Measurements from ENCODE around the gene FAM72C. TPM values are rescaled to one million over a fixed set of nuclear protein-coding genes. Genes with fewer than 3 reads are reported as not detected.
"Not testable (repeated sequence)": the region's sequence is repeated elsewhere in the genome, so short reads cannot be mapped to it uniquely, and the experiment has no call there.

Gene FAM72C
- total RNA-seq: 10 to 100 TPM; 15.3 to 25.5 TPM

DNA sequence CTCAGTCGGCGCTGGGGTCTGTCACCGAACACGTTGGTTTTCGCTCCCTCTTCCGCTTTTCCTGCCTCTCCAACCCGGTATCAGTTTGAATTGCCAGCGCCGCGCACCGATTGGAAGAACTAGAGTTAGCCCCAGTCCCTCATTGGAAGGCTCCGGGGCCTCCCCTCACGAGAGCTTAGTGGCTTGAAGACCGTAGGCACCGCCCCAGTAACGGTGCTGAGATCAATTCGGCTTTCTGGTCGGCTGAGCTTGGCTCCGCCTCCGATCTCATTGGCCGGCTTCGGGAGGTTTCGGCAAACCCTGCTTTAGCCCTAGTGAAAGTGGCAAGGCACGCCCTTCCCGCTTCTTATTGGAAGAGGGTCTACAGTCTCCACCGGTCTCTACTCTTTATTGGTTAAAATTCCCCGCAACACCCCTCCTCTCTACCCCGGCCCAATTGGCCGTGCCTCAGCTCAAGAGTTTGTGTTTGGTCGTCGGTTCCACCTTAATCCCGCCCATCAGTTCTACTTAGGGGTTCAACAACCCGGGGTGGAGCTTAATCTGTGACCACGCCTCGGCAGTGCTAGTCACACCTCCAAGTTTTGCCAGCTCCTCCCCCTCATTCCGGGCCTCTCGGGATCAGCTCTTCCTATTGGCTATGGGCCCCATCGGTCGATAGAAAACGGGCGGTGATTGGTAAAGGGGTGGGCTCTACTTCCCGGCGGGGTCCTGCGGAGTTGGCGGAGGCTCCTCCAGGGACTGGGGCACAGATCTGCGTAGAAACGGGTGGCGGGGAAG is at the start of gene FAM72C:
FAM72C (minus strand) TSS at position 63 of the 777 bp plus-strand sequence. CDS start 845 bp downstream, outside the sequence.
- not testable (repeated sequence) for H3K9me3 Mint-ChIP-seq (ENCODE audit: low read depth); H3K27me3 Mint-ChIP-seq

DNA sequence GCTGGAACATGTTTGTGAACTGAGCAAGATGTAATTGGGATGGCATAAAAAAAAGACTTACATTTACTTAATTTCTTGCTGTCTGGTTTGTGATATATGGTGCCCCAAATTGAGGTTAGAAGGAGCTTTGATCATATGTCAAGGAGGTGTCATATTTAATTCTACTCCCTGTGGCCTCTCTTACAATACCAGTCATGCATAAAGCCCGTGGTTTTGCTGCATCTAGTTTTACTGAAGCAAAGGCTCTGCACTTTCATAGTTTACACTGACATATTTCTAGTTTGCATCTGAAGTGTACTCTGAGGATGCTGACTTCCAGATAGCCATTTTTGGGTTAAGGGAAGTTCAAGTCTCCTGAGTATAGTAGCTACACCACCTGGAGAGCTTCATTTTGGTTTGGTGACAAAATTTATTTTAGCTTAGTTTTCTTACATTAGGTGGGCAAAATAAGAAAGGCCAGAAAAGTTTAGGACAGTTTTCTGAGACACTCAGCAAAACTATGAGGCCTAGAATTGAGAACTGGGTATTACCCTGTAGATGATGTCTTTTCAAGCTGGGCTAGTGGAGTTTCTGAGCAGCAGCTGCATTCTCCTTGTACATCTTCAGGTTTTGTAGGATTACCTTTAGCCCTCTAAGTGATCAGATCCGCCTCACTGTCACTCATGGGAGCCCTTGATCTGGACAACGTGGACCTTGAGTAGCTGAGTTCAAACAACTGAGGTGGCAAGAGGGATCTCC is 48.4 kb upstream of the FAM72C start:
- DNase-seq; H3K27ac Mint-ChIP-seq; POLR2A ChIA-PET; H3K36me3 Mint-ChIP-seq (ENCODE audit: low read depth); H3K4me1 Mint-ChIP-seq; H3K4me3 Mint-ChIP-seq; H3K9me3 Mint-ChIP-seq (ENCODE audit: low read depth); intact Hi-C loops (cut with DNase I, micrococcal nuclease); H3K27me3 Mint-ChIP-seq; CTCF ChIA-PET: not testable (repeated sequence)
- ATAC-seq: peak; percentile 80

More for the DNA sequence above, at the start of gene FAM72C:
- POLR2A ChIA-PET; CTCF ChIA-PET; H3K27ac Mint-ChIP-seq; intact Hi-C loops (cut with DNase I, micrococcal nuclease); H3K4me1 Mint-ChIP-seq; DNase-seq; H3K36me3 Mint-ChIP-seq (ENCODE audit: low read depth); H3K4me3 Mint-ChIP-seq: not testable (repeated sequence)
- ATAC-seq: peak; percentile 85

DNA sequence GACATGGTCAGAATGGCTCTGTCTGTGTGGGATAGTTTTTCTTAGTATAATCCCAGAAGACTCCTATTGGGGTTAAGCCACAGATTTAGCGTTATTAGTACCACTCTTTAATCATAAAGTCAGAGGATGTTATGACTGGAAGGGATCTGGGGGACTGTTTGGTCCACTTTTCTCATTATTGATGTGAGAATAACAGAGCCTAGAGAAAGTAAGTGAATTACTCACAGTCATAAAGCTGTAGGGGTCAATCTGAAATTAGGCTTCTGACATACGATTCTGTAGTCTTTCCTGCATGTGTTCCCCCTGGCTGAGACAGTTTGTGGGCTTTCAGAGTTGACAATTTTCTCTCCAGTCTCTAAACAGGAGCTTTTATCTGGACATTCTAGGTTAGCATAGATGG is 47.3 kb upstream of the FAM72C start:
- DNase-seq; H3K9me3 Mint-ChIP-seq (ENCODE audit: low read depth); H3K36me3 Mint-ChIP-seq (ENCODE audit: low read depth); H3K27ac Mint-ChIP-seq; CTCF ChIA-PET; POLR2A ChIA-PET; H3K4me3 Mint-ChIP-seq; H3K4me1 Mint-ChIP-seq; ATAC-seq; intact Hi-C loops (cut with DNase I, micrococcal nuclease); H3K27me3 Mint-ChIP-seq: not testable (repeated sequence)

DNA sequence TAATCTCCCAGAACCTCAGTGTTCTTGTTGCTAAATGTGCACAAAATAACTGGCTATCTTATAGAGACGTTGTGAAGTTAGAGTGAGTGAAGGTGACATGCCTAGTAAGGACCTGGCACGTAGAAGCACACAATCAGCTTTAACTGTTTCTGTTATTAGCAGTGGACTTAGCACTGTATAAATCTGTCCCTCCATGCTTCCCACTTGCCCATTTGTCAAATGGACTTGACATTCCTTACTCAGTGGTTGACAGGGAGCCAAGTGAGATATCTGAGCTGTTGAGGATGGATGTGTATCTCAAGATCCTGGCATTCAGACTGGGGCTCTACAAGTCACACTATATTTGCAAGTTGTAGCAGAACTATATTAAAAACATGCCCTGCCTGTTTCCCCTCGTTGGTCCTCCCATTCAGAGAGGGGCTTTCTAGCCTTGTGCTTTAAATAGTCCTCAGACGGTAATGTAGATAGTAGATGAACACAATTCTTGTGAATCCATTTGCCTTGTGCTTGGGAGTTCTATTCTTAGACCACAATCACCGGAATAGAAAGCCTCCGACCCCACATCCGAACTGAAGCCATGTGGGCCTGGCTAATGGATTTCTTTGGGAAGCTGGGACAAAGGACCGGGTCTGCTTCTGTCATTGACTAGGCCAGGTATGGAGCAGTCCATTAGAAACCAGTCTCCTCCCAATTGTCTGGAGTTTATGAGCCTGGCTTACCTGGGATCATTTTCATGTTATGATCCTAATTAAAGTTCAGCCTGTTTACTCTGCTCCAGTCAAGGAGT is 43.6 kb upstream of the FAM72C start:
- H3K9me3 Mint-ChIP-seq (ENCODE audit: low read depth); H3K36me3 Mint-ChIP-seq (ENCODE audit: low read depth); H3K27ac Mint-ChIP-seq; H3K27me3 Mint-ChIP-seq; DNase-seq; CTCF ChIA-PET; ATAC-seq; H3K4me3 Mint-ChIP-seq; intact Hi-C loops (cut with DNase I, micrococcal nuclease); POLR2A ChIA-PET; H3K4me1 Mint-ChIP-seq: not testable (repeated sequence)

DNA sequence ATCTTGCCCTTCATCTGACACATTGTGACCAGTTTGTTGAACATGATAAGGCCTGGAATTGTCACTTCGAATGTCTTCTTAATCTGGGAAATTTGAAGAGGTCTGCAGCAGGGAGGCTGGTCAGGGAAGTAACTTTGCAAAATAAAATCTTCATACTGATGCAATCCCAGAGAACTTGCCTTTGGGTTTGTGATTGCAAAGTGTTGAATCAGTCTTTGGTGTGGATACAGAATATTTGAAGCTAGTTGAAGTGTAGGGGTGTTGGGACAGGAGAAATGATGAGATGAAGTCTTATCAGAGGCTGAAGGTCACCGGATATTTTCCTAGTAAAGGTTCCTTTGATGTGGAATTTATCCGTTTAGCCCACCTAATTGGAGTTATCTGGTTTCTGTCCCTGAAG is 42.7 kb upstream of the FAM72C start:
- DNase-seq; H3K36me3 Mint-ChIP-seq (ENCODE audit: low read depth); H3K4me1 Mint-ChIP-seq; ATAC-seq; CTCF ChIA-PET; H3K27me3 Mint-ChIP-seq; H3K9me3 Mint-ChIP-seq (ENCODE audit: low read depth); POLR2A ChIA-PET; H3K4me3 Mint-ChIP-seq; intact Hi-C loops (cut with DNase I, micrococcal nuclease); H3K27ac Mint-ChIP-seq: not testable (repeated sequence)

DNA sequence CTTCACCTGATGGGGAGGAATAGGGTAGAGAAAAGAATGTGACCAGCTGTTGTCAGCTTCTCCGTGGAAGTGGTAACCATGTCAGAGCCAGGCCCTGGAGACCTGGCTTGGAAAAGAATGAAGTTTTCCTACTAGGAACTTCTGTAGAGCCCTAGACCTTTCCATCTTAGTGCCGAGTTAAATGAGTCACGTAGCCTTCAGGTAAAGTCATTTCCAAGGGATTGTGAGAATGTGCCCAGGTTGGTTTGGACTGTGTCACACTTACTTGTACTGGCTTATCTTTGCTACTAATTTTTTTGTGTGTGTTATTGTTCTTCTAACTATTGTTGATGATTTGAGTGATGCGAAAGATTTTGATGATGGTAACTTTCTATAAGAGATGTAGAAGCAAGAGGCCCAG is 42.3 kb upstream of the FAM72C start:
- CTCF ChIA-PET; H3K4me3 Mint-ChIP-seq; H3K27me3 Mint-ChIP-seq; intact Hi-C loops (cut with DNase I, micrococcal nuclease); H3K4me1 Mint-ChIP-seq; DNase-seq; H3K27ac Mint-ChIP-seq; H3K9me3 Mint-ChIP-seq (ENCODE audit: low read depth); ATAC-seq; POLR2A ChIA-PET; H3K36me3 Mint-ChIP-seq (ENCODE audit: low read depth): not testable (repeated sequence)

DNA sequence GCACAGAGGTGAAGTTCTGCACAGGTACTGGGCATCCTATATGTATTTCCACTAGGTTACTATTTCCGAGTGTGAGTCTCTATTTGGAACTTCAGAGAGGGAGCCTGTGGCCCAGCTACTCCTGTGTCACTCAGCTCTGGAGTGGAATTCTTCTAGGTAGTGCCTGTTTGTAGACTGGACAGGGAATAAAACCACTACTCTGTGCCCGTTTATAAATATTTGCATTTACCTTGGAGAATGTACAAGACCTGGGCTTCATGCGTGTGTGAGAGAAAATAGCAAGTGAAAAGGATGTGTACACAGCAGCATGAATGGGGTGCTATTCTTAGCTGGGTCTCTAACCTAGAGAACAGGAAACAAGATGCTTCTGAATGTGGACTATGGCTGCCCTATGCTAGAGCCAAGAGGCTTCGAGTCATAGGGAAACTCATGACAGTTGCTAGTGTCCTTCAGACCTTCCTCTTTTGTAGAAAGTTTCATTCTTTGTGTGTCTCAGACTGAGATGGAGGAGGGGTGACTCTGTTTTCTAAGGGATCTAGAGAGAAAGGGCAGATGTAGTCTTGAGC is 40.5 kb upstream of the FAM72C start:
- H3K36me3 Mint-ChIP-seq (ENCODE audit: low read depth); H3K4me1 Mint-ChIP-seq; H3K9me3 Mint-ChIP-seq (ENCODE audit: low read depth); DNase-seq; H3K4me3 Mint-ChIP-seq; CTCF ChIA-PET; H3K27me3 Mint-ChIP-seq; intact Hi-C loops (cut with DNase I, micrococcal nuclease); POLR2A ChIA-PET; H3K27ac Mint-ChIP-seq: not testable (repeated sequence)
- peak; percentile 94 for ATAC-seq

DNA sequence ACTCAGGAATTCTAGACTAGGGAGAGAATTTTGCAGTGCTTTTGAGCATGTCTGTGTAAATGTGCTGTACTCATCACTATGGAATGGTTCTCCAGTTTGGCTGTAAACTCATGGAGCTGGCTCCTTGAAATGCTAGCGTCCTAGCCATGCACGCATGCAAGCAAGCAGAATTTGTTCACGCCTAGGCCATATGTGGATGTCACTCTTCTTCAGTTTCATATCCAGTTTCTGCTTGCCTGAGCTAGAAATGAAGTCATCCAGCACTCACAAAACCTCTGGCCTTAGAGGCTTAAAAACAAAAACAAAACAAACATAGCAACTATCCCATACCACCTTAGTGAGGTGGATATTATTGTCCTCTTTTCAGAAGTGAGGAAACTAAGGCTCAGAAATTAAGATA is 37.6 kb upstream of the FAM72C start:
- H3K27me3 Mint-ChIP-seq; H3K4me1 Mint-ChIP-seq; intact Hi-C loops (cut with DNase I, micrococcal nuclease); H3K36me3 Mint-ChIP-seq (ENCODE audit: low read depth); DNase-seq; CTCF ChIA-PET; H3K27ac Mint-ChIP-seq; H3K4me3 Mint-ChIP-seq; POLR2A ChIA-PET; H3K9me3 Mint-ChIP-seq (ENCODE audit: low read depth): not testable (repeated sequence)
- peak; percentile 42 for ATAC-seq

DNA sequence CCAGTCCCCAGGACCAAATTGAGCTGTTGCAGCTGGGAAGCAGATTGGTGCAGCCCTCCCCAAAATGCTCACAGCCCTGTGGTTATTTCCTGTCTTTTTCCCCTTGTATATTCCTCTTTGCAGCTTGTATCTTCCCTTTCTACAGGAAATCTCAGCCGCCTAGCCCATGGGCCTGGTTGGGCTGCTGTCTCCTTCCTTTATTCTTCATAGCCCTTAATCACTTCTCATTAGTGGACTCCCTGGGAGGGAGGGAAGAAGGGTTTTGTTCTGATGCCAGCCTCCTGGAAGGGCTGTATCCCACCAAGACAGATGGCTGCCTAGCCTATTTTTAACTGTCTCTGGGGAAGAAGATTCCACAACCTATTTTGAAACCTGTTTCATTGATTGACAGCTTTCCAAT is 32.5 kb upstream of the FAM72C start:
- H3K27ac Mint-ChIP-seq; H3K4me3 Mint-ChIP-seq; POLR2A ChIA-PET; intact Hi-C loops (cut with DNase I, micrococcal nuclease); H3K27me3 Mint-ChIP-seq; CTCF ChIA-PET; H3K36me3 Mint-ChIP-seq (ENCODE audit: low read depth); ATAC-seq; H3K4me1 Mint-ChIP-seq; DNase-seq; H3K9me3 Mint-ChIP-seq (ENCODE audit: low read depth): not testable (repeated sequence)

DNA sequence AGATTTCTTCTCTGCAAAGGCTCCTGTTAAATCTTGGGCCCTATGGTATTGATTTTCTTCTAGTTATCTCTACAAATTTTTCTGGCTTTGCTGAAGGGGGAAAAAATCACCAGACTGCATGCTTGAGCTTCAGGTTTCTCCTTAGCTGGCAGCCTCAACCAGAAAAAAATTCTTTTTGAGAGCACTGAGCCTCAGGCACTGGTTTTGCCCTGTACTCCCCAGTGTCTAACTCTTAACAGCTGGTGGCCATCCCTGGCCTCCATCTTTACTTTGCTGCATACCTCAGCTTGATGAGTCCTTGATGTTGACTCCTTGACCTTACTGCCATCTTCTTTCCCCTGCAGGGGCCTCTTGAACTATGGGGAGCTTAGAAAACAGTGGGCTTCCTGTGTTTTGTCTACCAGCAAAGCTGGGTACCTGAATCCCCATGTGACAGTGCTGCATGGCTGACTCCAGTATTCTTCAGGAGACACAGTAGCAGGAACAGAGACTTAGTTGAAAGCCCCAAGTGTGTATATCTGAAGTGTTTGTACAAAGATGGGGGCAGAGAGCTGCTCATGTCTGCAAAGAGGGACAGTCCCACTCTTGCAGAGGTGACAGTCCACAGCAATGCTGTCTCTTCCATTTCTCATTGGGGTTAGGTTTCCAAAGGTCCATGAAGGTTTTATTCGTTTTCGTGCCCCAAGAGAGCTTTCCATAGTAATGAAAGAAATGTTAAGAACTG is 31.7 kb upstream of the FAM72C start:
- H3K9me3 Mint-ChIP-seq (ENCODE audit: low read depth); H3K27ac Mint-ChIP-seq; H3K4me1 Mint-ChIP-seq; H3K4me3 Mint-ChIP-seq; DNase-seq; H3K27me3 Mint-ChIP-seq; POLR2A ChIA-PET; H3K36me3 Mint-ChIP-seq (ENCODE audit: low read depth); CTCF ChIA-PET; intact Hi-C loops (cut with DNase I, micrococcal nuclease); ATAC-seq: not testable (repeated sequence)

DNA sequence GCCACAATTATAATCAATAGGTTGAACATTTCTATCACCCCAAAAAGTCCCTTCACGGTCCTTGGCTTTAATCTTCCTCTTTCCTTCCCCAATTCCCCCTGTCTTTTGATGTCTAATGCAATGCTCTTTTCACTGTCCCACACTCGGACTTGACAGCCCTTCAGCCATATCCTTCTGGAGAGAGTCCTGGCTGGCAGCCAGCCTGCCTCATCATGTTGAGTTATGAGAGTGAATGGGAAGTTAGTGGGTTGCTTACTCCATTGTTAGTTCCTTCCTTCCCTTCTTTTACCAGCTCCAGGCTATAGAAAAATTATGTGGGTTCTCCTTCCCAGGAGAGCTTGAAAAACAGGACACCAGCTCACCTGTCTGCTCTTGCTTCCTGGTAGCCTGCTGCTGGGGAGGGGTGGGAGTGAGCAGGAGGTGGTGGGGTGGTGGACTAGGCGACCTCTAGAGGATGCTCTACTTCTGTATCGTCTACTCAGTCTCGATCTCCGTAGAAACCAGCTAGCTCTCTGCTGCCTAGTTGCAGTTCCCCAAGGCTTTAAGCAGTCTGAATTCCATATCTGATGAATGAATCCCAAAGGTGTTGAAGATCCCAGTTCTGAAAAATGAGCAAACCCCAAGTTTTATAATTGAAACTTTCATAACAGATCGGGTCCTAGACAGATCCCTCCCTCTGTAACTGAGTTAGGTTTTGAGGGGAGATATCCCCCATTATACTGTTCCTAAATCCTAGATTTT is 30.5 kb upstream of the FAM72C start:
- H3K36me3 Mint-ChIP-seq (ENCODE audit: low read depth); DNase-seq; H3K9me3 Mint-ChIP-seq (ENCODE audit: low read depth); H3K27me3 Mint-ChIP-seq; CTCF ChIA-PET; H3K4me1 Mint-ChIP-seq; intact Hi-C loops (cut with DNase I, micrococcal nuclease); H3K27ac Mint-ChIP-seq; H3K4me3 Mint-ChIP-seq; POLR2A ChIA-PET: not testable (repeated sequence)
- ATAC-seq: peak; percentile 55
